HUDEP-2 (cell line): ENCODE data around the gene PRICKLE4.
"Not testable (repeated sequence)": the region's sequence is repeated elsewhere in the genome, so short reads cannot be mapped to it uniquely, and the experiment has no call there.

Source experiments
- DNase-seq, 76 experiments: peaks; one replicate each; lab custom pipeline; 2025; ENCODE audit not compliant: unreplicated experiment in 76 of 76; lab: John Stamatoyannopoulos, UW

Gene PRICKLE4

GRCh38 chr6:41744236-41744787 is 36.3 kb upstream of the PRICKLE4 start:
- no peak for DNase-seq

- no peak for DNase-seq
Measured at GRCh38 chr6:41746107-41746506, 34.5 kb upstream of the PRICKLE4 start.

- DNase-seq: no peak
Measured at GRCh38 chr6:41747256-41748101, 33.1 kb upstream of the PRICKLE4 start, which contains the start of gene PGC. PGC (minus strand) TSS chr6:41747397; CDS start chr6:41747334, 63 bp downstream.

- DNase-seq: no peak
Measured at GRCh38 chr6:41748102-41748477, 32.5 kb upstream of the PRICKLE4 start.

- no peak for DNase-seq
Measured at GRCh38 chr6:41748542-41748941, 32.0 kb upstream of the PRICKLE4 start.

- DNase-seq: no peak
Measured at GRCh38 chr6:41750374-41750773, 30.2 kb upstream of the PRICKLE4 start.

GRCh38 chr6:41755895-41756294 is 24.7 kb upstream of the PRICKLE4 start:
- DNase-seq: no peak

- no peak for DNase-seq
Measured at GRCh38 chr6:41756354-41756753, 24.2 kb upstream of the PRICKLE4 start.

GRCh38 chr6:41757271-41757670 is 23.3 kb upstream of the PRICKLE4 start:
- no peak for DNase-seq

GRCh38 chr6:41757931-41758640 is 22.5 kb upstream of the PRICKLE4 start:
- DNase-seq: no peak

GRCh38 chr6:41758641-41759035 is 21.9 kb upstream of the PRICKLE4 start:
- no peak for DNase-seq

- no peak for DNase-seq
Measured at GRCh38 chr6:41759106-41759904, 21.3 kb upstream of the PRICKLE4 start.

- no peak for DNase-seq
Measured at GRCh38 chr6:41759905-41760579, 20.5 kb upstream of the PRICKLE4 start.

GRCh38 chr6:41763470-41763869 is 17.1 kb upstream of the PRICKLE4 start:
- DNase-seq: no peak

- DNase-seq: not testable (repeated sequence)
Measured at GRCh38 chr6:41766043-41766664, 14.4 kb upstream of the PRICKLE4 start.

GRCh38 chr6:41767112-41767833 is 13.3 kb upstream of the PRICKLE4 start:
- DNase-seq: peak in 73 of 76 experiments; percentile 20 to 93 (median 74)

GRCh38 chr6:41768545-41769308 is 11.9 kb upstream of the PRICKLE4 start:
- no peak for DNase-seq

- DNase-seq: no peak
Measured at GRCh38 chr6:41769376-41769775, 11.2 kb upstream of the PRICKLE4 start.
